PC-3 (cell line): ENCODE data around the gene SMAD3. TPM values are rescaled to one million over a fixed set of nuclear protein-coding genes. Genes with fewer than 3 reads are reported as not detected.

Source experiments
- ATAC-seq: fragments of 200-7000 bp; cut with Tn5 transposase; 2 replicates; pipeline ENCODE4 v1.9.1; 2020; ENCODE audit warnings: mild to moderate bottlenecking, moderate library complexity
- BruUV-seq: library from RNA; stranded (reverse); fragments of 400-500 nt; replicated peaks from 2 replicates; lab custom pipeline; 2021; lab: Mats Ljungman, UMichigan
- CTCF ChIA-PET: fragments of 300-600 bp; sonication (Branson Sonifier 250); formaldehyde crosslinking; loops from one replicate; lab custom pipeline; 2022; ENCODE audit warnings: antibody characterized with exemption; lab: Charles Lee
- POLR2A ChIA-PET: fragments of 300-600 bp; sonication (Branson Sonifier 250); formaldehyde crosslinking; loops from one replicate; lab custom pipeline; 2022; ENCODE audit warnings: antibody characterized with exemption; ENCODE audit not compliant: unreplicated experiment; lab: Charles Lee
- DNase-seq: peaks from one replicate; pipeline ENCODE4 v3.0.0-alpha.2; 2015
- H2AFZ ChIP-seq: fragments of 300-600 bp; sonication (generic); 2 replicates; pipeline ENCODE4 v1.6.0; 2016; ENCODE audit warnings: antibody characterized with exemption, low read length
- H3F3A ChIP-seq: fragments of 300-600 bp; sonication (generic); one replicate; pipeline ENCODE4 v1.6.0; 2017; ENCODE audit warnings: antibody characterized with exemption, low read length, control low read depth, mild to moderate bottlenecking; ENCODE audit not compliant: unreplicated experiment
- H3K27ac ChIP-seq: fragments of 300-600 bp; sonication (generic); 2 replicates; pipeline ENCODE4 v1.5.1; 2016; ENCODE audit warnings: mild to moderate bottlenecking, low read length
- H3K27me3 ChIP-seq: fragments of 300-600 bp; sonication (generic); 2 replicates; pipeline ENCODE4 v1.6.1; 2016; ENCODE audit warnings: low read length, mixed read lengths
- H3K36me3 ChIP-seq: fragments of 300-600 bp; sonication (generic); 2 replicates; pipeline ENCODE4 v1.6.1; 2016; ENCODE audit warnings: low read depth, mixed run types, low read length, mixed read lengths
- H3K4me1 ChIP-seq: fragments of 300-600 bp; sonication (generic); 2 replicates; pipeline ENCODE4 v1.5.1; 2016; ENCODE audit warnings: low read length; ENCODE audit not compliant: insufficient read depth
- H3K4me2 ChIP-seq: fragments of 300-600 bp; sonication (generic); 2 replicates; pipeline ENCODE4 v1.6.0; 2016; ENCODE audit warnings: low read length
- H3K4me3 ChIP-seq: fragments of 300-600 bp; sonication (generic); 2 replicates; pipeline ENCODE4 v1.5.1; 2016; ENCODE audit warnings: mild to moderate bottlenecking, low read length, mixed read lengths
- H3K79me2 ChIP-seq: fragments of 300-600 bp; sonication (generic); 2 replicates; pipeline ENCODE4 v1.6.1; 2017; ENCODE audit warnings: low read length, mixed read lengths
- H3K9ac ChIP-seq: fragments of 300-600 bp; sonication (generic); 2 replicates; pipeline ENCODE4 v1.6.0; 2016; ENCODE audit warnings: mild to moderate bottlenecking, low read length
- H3K9me2 ChIP-seq: fragments of 300-600 bp; sonication (generic); replicated peaks from 2 replicates; pipeline ENCODE4 v1.6.1; 2016; ENCODE audit warnings: mixed run types, low read length, mixed read lengths
- H3K9me3 ChIP-seq: fragments of 300-600 bp; sonication (generic); 2 replicates; pipeline ENCODE4 v1.6.1; 2016; ENCODE audit warnings: low read length, mixed read lengths
- H4K20me1 ChIP-seq: fragments of 300-600 bp; sonication (generic); 2 replicates; pipeline ENCODE4 v1.6.1; 2016; ENCODE audit warnings: low read length, mixed read lengths
- CTCF ChIP-seq: fragments of 300-600 bp; sonication (generic); conservative IDR thresholded peaks from 2 replicates; pipeline ENCODE4 v1.5.1; 2017; ENCODE audit warnings: antibody characterized with exemption, low read depth, mild to moderate bottlenecking, low read length
- EZH2 ChIP-seq: fragments of 300-600 bp; sonication (generic); IDR thresholded peaks from one replicate; pipeline ENCODE4 v1.6.1; 2017; ENCODE audit warnings: antibody characterized with exemption, mild to moderate bottlenecking, low read length; ENCODE audit not compliant: unreplicated experiment
- EZH2phosphoT487 ChIP-seq: fragments of 300-600 bp; sonication (generic); IDR thresholded peaks from 2 replicates; pipeline ENCODE4 v1.6.1; 2018; ENCODE audit warnings: mild to moderate bottlenecking, antibody characterized with exemption, low read length, borderline replicate concordance
- intact Hi-C: fragments of 100-400 bp; cut with micrococcal nuclease; formaldehyde crosslinking; loops from 2 replicates; pipeline ENCODE4 v1.9.0; 2023
- total RNA-seq: library from RNA; depleted of rRNA; stranded (reverse); fragments of >200 nt; gene quantifications from 2 replicates; pipeline ENCODE4 v1.2.3, GENCODE V29; 2014

The SMAD3 gene
- total RNA-seq, 1 experiment from 2014 or later = 75.6 TPM

- H3F3A ChIP-seq = peaks cover 10% of the 10 kb centered on the region
- TF ChIP-seq EZH2phosphoT487 = no peak
- TF ChIP-seq CTCF = no peak
- H3K27ac ChIP-seq = peak overlapping the region; percentile 100
- no peaks in the 10 kb centered on the region for H3K27me3 ChIP-seq
- H3K9me3 ChIP-seq = no peaks in the 10 kb centered on the region
- no peak overlapping the region for H3K4me3 ChIP-seq
- peaks cover 13% of the 10 kb centered on the region for H3K36me3 ChIP-seq
- ChIA-PET POLR2A (interaction anchor here (0.7 kb wide), 1 partner anchor 13 kb away, joined by 4 read pairs; no protein-coding TSS in a partner anchor), CTCF (no interaction called here)
- H2AFZ ChIP-seq = no peak overlapping the region
- BruUV-seq = no TSS peak
- H3K79me2 ChIP-seq = peaks cover 98% of the 10 kb centered on the region
- no peaks in the 10 kb centered on the region for H4K20me1 ChIP-seq
- no peaks in the 10 kb centered on the region for H3K9me2 ChIP-seq
- DNase-seq (no peak), ATAC-seq (no peak)
- intact Hi-C loops = no loop called here
- peak overlapping the region; percentile 40 for H3K4me2 ChIP-seq
- peaks cover 91% of the 10 kb centered on the region for H3K4me1 ChIP-seq
- H3K9ac ChIP-seq = peak overlapping the region; percentile 75
These were observed 54.8 kb downstream of the SMAD3 start for GRCh38 chr15:67120009-67120838.

- no peak for TF ChIP-seq EZH2phosphoT487
- no peak for TF ChIP-seq EZH2
- TF ChIP-seq CTCF = no peak
- BruUV-seq = no TSS peak
- CTCF ChIA-PET = no interaction called here
- H3K4me3 ChIP-seq = no peak overlapping the region
- no peaks in the 10 kb centered on the region for H3K9me2 ChIP-seq
- POLR2A ChIA-PET = interaction anchor here (0.6 to 0.7 kb wide), 2 partner anchors 14 to 104 kb away, joined by 4 to 7 read pairs; no protein-coding TSS in a partner anchor
- H3K79me2 ChIP-seq = peaks cover 95% of the 10 kb centered on the region
- no peaks in the 10 kb centered on the region for H3K27me3 ChIP-seq
- peaks cover 89% of the 10 kb centered on the region for H3K4me1 ChIP-seq
- intact Hi-C loops = no loop called here
- H4K20me1 ChIP-seq = no peaks in the 10 kb centered on the region
- peak overlapping the region; percentile 40 for H3K4me2 ChIP-seq
- peaks cover 12% of the 10 kb centered on the region for H3F3A ChIP-seq
- peak overlapping the region; percentile 100 for H3K27ac ChIP-seq
- DNase-seq (peak; percentile 61), ATAC-seq (peak; percentile 38)
- H2AFZ ChIP-seq = no peak overlapping the region
- H3K9ac ChIP-seq = peak overlapping the region; percentile 75
- no peaks in the 10 kb centered on the region for H3K9me3 ChIP-seq
- H3K36me3 ChIP-seq = peaks cover 5% of the 10 kb centered on the region
These were observed 55.6 kb downstream of the SMAD3 start for GRCh38 chr15:67120839-67121643.
